Hematopoietic multipotent progenitor cell (in vitro differentiated cells): ENCODE results near the gene ERBB2. TPM values are rescaled to one million over a fixed set of nuclear protein-coding genes. Genes with fewer than 3 reads are reported as not detected.
A peak's percentile ranks its signal among the peaks of the same experiment; 100 is the strongest.

Experiments used
- DNase-seq, 3 donors: peaks; one replicate each; pipeline ENCODE4 v3.0.0-alpha.2; 2011 to 2015; ENCODE audit warnings: low read depth in 2 of 3, low spot score in 2 of 3
- total RNA-seq: library from RNA; depleted of rRNA; stranded (reverse); fragments of >200 nt; gene quantifications from one replicate; pipeline ENCODE4 v1.2.3, GENCODE V29; 2012

ERBB2 gene
- total RNA-seq: 7.5 TPM

DNA sequence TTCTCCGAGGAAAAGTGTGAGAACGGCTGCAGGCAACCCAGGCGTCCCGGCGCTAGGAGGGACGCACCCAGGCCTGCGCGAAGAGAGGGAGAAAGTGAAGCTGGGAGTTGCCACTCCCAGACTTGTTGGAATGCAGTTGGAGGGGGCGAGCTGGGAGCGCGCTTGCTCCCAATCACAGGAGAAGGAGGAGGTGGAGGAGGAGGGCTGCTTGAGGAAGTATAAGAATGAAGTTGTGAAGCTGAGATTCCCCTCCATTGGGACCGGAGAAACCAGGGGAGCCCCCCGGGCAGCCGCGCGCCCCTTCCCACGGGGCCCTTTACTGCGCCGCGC is at the start of gene ERBB2:
Gene ERBB2 (plus strand): TSS at position 247 of the 330 bp plus-strand sequence. CDS start 175 bp downstream, outside the sequence.
- no peak for DNase-seq

DNA sequence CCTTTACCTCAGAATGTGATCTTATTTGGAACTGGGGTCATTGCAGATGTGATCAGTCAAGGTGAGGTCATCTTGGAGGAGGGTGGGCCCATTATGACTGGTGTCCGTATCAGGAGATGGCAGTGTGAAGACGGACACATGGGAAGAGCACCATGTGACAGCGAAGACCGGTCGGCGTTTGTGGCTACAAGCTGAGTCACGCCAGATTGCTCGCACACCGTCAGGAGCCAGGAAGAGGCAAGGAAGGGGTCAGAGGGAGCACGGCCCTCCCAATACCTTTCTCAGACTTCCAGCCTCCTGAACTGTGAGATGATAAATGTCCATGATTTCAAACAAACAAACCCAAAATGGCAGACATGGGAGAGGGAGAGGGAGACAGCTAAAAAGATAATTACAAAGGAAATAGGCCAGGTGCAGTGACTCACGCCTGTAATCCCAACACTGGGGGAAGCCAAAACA is 49.7 kb upstream of the ERBB2 start:
- DNase-seq: no peak

DNA sequence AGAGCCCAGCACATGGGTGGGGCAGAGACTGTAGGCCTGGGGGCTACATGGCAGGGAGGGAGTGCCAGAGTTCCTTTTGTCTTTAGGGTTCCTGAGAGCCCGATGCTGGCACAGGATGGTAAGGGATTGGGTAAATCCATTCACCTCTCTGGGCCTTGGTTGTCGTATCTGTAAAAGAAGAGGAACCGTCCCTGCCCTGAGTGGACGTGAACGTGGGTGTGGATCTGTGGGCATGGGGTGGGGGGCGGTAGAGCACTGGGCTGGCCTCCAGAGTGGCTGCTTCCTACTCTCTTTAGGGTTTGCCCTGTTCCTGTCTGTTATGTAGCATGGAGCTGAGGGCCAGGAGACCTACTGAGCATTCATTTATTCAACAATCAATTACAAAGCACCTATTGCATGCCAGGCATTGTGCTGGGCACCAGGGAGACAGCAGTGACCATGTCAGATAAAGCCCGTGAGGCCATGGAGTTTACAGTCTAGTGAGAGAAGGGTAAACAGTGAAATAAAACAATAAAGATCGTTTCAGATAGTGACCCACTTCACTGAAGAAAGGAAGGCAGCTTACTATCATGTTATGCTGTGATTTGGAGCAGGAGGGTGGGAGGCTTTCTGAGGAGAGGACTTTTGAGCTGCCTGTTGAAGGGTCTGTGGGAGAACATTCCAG is 47.8 kb upstream of the ERBB2 start:
- no peak for DNase-seq

DNA sequence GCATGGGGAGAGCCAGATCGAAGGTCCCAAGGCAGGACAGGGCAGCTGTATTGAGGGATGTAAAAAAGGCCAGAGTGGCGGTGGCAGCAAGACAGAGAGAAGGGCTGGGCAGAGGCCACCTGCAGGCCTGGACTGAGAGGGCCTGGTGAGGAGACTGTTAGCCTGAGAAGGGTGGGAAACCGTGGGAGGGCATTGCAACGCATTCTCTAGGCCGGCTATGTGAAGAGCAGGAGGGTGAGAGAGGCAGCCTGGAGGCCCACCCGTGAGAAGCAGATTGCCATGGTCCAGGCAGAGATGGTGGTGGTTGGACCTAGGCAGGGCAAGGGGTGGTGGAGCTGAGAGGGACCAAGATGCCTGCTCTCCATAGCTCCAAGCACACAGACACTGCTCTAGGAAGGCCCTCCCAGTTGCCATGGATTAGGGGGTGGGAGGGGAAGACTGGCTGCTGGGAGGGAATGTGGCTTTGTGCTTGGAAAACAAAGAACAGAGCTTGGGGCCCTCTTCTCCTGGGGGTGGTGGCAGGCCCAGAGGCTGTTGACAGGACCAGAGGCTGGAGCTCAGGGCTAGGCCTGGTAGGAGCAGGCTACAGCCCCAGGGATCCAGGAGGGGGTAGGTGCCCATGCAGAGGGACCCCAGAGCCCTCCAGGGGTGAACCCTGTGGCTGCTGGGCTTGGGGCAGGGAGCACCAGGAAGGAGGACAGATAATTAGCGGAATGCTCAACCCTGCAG is 47.1 kb upstream of the ERBB2 start:
- DNase-seq: no peak

DNA sequence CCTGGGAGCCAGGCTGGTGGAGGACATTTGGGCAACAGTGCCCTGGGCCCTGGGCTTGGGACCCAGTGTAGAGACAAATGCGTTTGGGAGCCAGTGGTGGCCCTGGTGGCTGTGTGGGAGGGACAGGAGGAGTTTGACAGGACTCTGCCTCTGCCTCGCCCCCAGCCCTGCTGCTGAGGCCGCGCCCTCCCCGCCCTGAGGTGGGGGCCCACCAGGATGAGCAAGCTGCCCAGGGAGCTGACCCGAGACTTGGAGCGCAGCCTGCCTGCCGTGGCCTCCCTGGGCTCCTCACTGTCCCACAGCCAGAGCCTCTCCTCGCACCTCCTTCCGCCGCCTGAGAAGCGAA is 46.6 kb upstream of the ERBB2 start:
- DNase-seq: no peak

DNA sequence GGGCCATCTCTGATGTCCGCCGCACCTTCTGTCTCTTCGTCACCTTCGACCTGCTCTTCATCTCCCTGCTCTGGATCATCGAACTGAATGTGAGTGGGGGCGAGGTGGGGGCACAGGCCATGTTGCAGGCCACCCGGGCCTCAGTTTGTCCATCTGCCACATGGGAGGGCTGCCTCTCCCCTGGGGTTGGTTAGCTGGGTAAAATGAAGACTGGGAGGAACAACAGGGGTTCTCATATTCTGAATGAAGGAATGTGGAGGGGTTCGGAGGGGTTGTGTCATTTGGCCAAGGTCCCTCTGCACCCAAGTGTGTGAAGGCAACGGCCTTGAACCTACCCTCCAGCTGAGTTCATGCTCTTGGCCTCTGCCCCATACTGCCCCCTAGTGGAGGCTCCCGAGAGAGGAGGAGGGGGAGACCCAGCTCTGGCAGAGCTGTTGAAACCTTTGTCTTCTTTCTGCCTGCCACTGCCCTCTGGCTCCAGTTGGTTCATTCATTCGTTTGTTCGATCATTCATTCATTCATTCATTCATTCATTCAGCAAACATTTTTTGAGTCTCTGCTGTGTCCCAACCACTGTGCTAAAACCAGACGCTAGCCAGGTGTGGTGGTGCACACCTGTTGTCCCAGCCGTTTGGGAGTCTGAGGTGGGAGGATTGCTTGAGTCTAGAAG is 46.1 kb upstream of the ERBB2 start:
- peak; percentile 63 to 84 (median 63) for DNase-seq

DNA sequence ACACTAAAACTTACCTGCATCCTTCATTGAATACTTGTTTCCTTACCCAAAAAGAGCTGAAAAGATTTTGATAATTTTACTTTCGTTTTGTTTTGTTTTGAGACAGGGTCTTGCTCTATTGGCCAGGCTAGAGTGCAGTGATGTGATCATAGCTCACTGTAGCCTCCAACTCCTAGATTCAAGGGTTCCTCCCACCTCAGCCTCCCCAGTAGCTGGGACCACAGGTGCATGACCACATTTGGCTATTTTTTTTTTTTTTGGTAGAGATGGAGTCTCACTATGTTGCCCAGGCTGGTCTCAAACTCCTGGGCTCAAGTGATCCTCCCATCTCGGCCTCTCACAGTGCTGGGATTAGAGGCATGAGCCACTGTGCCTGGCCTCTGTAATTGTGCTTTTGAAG is 44.8 kb upstream of the ERBB2 start:
- no peak for DNase-seq

DNA sequence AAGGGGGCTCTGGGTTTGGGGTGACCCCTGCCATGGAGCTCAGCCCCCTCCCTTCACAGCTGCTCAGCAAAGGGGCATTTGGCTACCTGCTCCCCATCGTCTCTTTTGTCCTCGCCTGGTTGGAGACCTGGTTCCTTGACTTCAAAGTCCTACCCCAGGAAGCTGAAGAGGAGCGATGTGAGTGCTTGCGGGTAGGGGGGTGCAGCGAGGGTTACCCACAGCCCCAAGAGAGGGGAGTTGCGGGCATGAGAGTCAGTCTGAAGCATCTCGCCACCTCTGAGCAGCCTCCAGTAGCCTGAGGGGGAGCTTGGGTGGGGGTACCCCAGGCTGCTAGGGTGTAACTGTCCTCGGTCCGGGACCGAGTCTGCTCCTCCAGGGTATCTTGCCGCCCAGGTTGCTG is 41.5 kb upstream of the ERBB2 start:
- DNase-seq: no peak

DNA sequence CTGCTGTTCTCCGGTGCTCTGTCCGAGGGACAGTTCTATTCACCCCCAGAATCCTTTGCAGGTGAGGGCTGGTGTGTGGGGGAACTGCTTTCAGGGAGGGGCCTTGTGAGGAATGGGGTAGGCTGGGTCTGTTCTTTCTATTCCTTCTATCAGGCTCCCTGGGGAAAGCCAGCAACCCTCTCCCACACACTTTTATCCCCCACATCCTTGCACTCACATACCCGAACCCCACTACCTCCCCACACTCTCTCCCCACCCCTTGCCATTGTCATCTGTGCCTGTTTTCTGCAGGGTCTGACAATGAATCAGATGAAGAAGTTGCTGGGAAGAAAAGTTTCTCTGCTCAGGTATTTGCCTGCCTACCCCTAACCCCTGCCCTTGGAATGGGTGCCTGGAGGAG is 41.1 kb upstream of the ERBB2 start:
- DNase-seq: no peak

DNA sequence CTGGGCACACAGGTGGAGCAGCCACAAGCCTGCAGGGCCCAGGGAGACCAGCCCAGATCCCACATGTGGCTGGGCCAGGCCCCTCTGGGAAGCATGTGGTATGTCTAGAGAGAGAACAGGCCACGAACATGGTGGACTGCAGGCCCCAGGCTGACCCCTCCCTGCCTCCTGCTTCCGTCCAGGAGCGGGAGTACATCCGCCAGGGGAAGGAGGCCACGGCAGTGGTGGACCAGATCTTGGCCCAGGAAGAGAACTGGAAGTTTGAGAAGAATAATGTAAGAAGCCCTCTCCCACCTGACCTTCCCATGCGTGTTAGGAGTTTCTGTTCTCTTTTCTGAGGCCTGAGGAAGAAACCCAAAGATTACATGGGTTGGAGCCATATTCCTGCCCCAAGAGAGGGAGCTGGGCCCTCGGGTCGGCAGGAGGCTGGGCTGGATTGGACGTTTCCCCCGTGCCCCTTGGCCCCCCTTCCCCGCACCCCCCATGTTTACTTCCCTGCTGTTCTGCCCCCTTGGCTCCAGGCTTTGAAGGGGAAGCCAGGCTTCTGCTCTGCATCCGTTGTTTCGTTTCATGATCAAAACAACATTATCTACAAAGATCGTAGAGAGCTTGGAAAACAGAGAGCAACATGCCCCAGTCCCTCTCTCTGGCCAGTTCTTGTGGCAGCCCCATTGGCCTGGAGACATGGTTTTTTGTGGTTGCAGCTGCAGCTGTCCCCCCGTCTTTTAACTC is 40.4 kb upstream of the ERBB2 start:
- DNase-seq: peak in 2 of 3 donors; percentile 43 to 78

DNA sequence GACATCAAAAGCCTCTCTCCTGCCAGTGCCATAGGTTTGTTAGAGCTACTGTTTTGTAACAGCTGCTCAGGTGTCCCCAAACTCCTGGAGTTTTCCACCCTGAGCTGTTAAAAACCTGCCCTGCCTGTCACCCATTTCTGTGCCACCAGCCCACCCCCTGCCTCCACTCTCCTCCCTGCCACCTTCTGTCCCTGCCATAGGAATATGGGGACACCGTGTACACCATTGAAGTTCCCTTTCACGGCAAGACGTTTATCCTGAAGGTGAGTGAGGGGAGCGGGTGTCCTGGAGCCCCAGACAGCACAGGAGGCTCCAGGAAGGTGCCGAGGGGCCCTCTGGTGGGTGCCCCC is 39.9 kb upstream of the ERBB2 start:
- DNase-seq: no peak

DNA sequence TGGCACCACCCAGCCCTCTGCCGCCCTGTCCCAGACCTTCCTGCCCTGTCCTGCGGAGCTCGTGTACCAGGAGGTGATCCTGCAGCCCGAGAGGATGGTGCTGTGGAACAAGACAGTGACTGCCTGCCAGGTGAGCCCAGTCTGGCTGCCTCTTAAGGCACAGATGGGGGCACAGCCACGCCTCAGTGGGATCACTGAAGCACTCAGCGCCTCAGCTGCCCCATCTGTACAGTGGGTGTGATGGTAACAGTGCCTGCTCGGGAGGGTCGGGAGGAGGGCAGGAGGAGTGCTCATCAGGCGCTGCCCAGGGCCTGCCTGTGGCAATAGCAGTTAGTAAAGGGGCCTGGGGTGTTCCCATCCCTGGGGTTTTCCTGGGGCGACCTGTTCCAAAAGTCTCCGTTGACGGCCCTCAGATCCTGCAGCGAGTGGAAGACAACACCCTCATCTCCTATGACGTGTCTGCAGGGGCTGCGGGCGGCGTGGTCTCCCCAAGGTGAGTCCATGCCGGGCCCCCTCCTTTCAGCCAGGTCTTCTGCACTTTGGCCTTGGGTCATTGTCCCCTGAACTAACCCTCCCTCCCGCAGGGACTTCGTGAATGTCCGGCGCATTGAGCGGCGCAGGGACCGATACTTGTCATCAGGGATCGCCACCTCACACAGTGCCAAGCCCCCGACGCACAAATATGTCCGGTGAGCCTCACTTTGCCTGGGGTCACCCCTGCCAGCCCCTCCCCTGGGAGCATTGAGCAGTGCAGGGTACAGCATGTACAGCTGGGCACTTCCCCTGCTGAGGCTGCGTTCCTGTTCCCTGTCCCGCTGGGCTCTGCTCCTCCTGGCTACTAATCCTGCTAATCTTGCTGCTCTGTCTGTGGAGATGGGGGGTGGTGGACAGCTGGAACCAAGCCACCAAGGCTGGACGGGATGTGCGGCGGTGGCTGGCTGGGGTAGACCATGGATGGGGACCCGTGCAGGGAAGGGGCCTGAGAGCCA is 39.2 kb upstream of the ERBB2 start:
- DNase-seq: no peak

DNA sequence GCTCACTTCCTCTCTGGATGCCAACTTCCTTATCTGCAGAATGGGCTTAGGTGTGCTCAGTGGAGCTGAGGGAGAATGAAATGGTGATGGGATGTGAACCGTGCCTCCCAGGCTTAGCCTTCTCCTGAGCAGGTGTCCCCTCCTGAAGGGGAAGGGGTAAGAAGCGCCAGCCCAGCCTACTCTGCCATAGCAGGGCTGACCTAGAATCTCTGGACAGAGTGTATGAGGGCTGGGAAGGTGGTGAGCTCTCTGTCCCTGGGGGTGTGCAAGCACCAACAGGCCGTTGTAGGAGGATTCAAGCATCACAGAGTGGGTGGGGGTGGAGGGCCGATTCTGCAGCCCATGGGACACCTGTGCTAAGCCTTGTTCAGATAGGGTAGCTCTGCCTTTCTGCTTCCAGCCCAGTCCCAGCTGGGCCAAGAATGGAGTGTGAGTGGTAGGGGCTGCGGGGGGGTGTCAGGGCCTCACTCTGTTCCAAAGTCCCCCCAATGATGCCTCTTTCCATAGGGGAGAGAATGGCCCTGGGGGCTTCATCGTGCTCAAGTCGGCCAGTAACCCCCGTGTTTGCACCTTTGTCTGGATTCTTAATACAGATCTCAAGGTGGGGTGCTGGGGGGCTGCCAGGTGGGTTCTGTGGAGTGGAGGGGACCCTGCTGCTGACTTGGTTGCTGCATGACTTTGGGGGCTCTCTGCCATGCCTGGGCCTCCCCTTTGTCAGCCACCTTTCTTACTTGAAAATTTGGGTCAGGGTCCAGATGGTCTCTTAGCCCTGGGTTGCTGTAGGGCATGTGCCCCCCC is 37.9 kb upstream of the ERBB2 start:
- no peak for DNase-seq

DNA sequence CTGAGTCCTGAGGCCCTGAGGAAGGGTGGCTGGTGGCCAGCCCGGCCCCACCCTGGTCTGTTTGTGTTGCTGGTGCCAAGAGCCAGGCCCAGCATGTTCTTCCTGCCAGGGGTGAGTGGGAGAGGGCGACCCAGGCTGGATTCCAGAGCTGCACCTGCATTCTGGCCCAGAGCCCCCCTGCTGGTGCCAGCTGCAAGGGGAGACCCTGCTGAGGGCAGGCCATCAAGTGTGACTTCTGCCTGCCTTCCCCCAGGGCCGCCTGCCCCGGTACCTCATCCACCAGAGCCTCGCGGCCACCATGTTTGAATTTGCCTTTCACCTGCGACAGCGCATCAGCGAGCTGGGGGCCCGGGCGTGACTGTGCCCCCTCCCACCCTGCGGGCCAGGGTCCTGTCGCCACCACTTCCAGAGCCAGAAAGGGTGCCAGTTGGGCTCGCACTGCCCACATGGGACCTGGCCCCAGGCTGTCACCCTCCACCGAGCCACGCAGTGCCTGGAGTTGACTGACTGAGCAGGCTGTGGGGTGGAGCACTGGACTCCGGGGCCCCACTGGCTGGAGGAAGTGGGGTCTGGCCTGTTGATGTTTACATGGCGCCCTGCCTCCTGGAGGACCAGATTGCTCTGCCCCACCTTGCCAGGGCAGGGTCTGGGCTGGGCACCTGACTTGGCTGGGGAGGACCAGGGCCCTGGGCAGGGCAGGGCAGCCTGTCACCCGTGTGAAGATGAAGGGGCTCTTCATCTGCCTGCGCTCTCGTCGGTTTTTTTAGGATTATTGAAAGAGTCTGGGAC is 37.1 kb upstream of the ERBB2 start:
- DNase-seq: no peak

DNA sequence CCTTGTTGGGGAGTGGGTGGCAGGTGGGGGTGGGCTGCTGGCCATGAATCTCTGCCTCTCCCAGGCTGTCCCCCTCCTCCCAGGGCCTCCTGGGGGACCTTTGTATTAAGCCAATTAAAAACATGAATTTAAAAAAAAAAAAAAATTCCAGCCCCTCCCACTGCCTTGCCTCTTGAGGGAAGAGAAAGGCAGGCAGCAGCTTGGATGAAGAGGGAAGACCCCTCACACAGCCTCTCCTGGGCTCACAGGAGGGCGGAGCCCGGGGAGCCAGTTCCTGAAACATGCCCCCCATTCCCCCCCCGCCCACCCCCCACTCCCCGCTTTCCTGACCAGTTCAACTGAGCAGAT is 36.5 kb upstream of the ERBB2 start:
- DNase-seq: no peak

DNA sequence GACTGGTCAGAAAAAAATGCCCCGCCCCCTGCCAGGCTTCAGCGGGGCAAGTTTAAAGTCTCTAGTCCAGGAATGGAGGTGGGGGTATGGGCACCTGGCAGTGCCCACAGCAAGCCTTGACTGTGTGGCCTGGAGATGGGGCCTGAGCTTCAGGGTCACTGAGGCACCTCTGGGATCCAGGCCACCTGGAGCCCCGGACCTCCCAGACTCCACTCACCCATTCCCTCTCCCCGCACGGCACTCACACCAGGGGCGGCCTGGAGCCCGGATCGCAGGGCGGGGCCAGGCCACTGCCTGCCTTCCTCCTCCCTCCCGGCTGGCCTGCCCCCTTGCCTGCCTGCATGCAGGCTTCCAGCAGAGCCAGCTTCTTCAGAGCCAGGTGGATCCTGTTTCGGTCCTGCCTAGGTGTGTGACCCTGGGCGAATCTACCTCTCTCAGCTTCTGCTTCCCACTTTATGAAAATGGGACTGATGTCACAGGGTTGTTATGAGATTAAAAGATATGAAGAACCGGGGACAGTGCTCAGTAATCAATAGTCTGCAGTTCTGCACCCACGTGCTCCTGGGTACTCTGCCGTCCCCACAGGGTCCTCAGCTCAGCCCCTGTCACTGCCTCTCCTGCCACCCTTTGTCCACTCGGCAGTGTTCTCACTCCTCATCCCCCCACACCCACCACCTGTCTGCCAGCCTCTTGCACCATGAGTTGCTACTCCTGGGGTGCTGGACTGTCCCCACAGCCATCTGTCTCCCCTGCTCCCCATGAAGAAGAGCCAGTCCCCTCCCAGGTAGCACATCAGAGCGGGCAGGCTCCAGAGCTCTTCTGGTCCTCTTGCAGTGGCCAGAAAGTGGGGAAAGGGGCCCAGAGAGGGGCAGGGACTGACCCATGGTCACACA is 35.9 kb upstream of the ERBB2 start:
- no peak for DNase-seq

DNA sequence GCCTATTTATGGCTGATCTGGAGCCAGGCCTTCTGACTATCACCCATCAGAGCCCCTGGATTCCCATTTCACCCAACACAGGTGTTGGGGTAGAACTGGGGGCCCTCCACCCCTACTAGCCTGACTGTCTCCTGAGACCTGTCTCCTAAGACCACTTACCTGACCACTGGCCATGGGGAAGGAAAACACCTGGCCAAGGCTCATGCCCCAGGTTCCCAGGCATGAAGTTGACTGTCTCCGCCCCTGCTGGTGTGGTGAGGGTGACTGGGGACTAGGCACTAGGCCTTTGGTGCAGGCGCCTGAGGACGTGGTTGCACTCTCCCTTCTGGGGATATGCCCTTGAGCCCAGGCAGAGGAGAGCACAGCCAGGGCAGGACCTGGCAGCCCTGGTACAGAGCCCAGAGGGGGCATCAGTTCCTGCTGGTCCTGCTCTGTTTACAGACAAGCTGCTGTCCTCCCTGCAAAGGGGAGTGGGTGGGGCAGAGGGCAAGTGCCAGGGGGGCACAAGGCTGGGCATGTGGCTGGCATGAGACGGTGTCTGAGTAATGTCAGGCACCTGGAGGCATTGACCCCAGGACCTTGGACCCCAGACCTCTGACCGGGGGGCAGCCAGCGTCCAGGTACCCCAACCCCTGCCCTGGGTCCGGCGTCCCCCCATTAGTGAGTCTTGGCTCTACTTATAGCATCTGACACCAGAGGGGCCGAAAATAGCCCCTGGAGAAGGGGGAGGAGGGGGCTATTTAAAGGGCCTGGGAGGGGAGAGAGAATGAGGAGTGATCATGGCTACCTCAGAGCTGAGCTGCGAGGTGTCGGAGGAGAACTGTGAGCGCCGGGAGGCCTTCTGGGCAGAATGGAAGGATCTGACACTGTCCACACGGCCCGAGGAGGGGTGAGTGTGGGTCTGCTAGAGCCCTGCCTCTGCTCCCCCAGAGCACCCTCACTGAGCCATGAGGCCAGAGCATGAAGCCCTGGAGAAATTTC is 35.0 kb upstream of the ERBB2 start, which contains the start of gene TCAP:
Gene TCAP (plus strand): TSS at position 769 of the 981 bp plus-strand sequence. CDS start 11 bp downstream, at position 780.
- no peak for DNase-seq
